PC-9 (cell line): ENCODE results near the gene NFKB2. TPM values are rescaled to one million over a fixed set of nuclear protein-coding genes. Genes with fewer than 3 reads are reported as not detected.

Experiments
- BruUV-seq: library from RNA; stranded (reverse); fragments of 400-500 nt; replicated peaks from 2 replicates; lab custom pipeline; 2021; lab: Mats Ljungman, UMichigan
- CTCF ChIA-PET: fragments of 300-600 bp; sonication (Branson Sonifier 250); formaldehyde crosslinking; loops from one replicate; lab custom pipeline; 2022; ENCODE audit warnings: antibody characterized with exemption; lab: Charles Lee
- POLR2A ChIA-PET: fragments of 300-600 bp; sonication (Branson Sonifier 250); formaldehyde crosslinking; loops from one replicate; lab custom pipeline; 2022; ENCODE audit warnings: antibody characterized with exemption; ENCODE audit not compliant: unreplicated experiment; lab: Charles Lee
- DNase-seq, 2 experiments: peaks; one replicate each; pipeline versions ENCODE4 v3.0.0 to v3.0.0-alpha.2; 2015 to 2022; ENCODE audit warnings: mixed read lengths in 1 of 2
- H2AFZ ChIP-seq: fragments of 200-600 bp; sonication (generic); 2 replicates; pipeline ENCODE4 v1.8.1; 2017; ENCODE audit warnings: antibody characterized with exemption
- H3F3A ChIP-seq: fragments of 200-600 bp; sonication (generic); 2 replicates; pipeline ENCODE4 v1.8.1; 2017; ENCODE audit warnings: antibody characterized with exemption, mild to moderate bottlenecking, low read depth; ENCODE audit not compliant: insufficient read depth
- H3K27ac ChIP-seq: fragments of 200-600 bp; sonication (generic); 2 replicates; pipeline ENCODE4 v1.6.1; 2016; ENCODE audit warnings: mixed run types
- H3K27me3 ChIP-seq: fragments of 200-600 bp; sonication (generic); 2 replicates; pipeline ENCODE4 v1.6.1; 2016; ENCODE audit warnings: low read depth, mixed run types; ENCODE audit not compliant: insufficient read depth
- H3K36me3 ChIP-seq: fragments of 200-600 bp; sonication (generic); 2 replicates; pipeline ENCODE4 v1.6.1; 2016; ENCODE audit warnings: low read depth, mixed run types
- H3K4me1 ChIP-seq: fragments of 200-600 bp; sonication (generic); replicated peaks from 2 replicates; pipeline ENCODE4 v1.6.1; 2016; ENCODE audit warnings: mixed run types; ENCODE audit not compliant: insufficient read depth
- H3K4me2 ChIP-seq: fragments of 200-600 bp; sonication (generic); 2 replicates; pipeline ENCODE4 v1.6.1; 2017; ENCODE audit warnings: mixed run types
- H3K4me3 ChIP-seq: fragments of 200-600 bp; sonication (generic); 2 replicates; pipeline ENCODE4 v1.6.1; 2016; ENCODE audit warnings: mixed run types
- H3K79me2 ChIP-seq: fragments of 200-600 bp; sonication (generic); 2 replicates; pipeline ENCODE4 v1.6.1; 2017; ENCODE audit warnings: low read depth, mixed run types
- H3K9me2 ChIP-seq: fragments of 200-600 bp; sonication (generic); 2 replicates; pipeline ENCODE4 v1.8.1; 2017; ENCODE audit warnings: mild to moderate bottlenecking; ENCODE audit not compliant: insufficient read depth
- H3K9me3 ChIP-seq: fragments of 200-600 bp; sonication (generic); 2 replicates; pipeline ENCODE4 v1.8.1; 2016; ENCODE audit warnings: low read depth; ENCODE audit not compliant: insufficient read depth
- H4K20me1 ChIP-seq: fragments of 200-600 bp; sonication (generic); 2 replicates; pipeline ENCODE4 v1.8.1; 2017; ENCODE audit not compliant: insufficient read depth
- CTCF ChIP-seq: fragments of 200-600 bp; sonication (generic); conservative IDR thresholded peaks from 2 replicates; pipeline ENCODE4 v1.6.1; 2017; ENCODE audit warnings: mixed run types, antibody characterized with exemption, mild to moderate bottlenecking, moderate library complexity
- EZH2 ChIP-seq: fragments of 200-600 bp; sonication (generic); IDR thresholded peaks from 2 replicates; pipeline ENCODE4 v1.8.0; 2017; ENCODE audit warnings: antibody characterized with exemption, low read depth
- intact Hi-C: fragments of 100-400 bp; cut with micrococcal nuclease; formaldehyde crosslinking; loops from one replicate; pipeline ENCODE4 v1.10.0; 2022; ENCODE audit not compliant: unreplicated experiment
- total RNA-seq: library from RNA; stranded (reverse); gene quantifications from 2 replicates; pipeline ENCODE4 v1.2.3, GENCODE V29; 2021

Gene NFKB2
- total RNA-seq, 1 experiment from 2014 or later: 26.3 TPM

- ChIA-PET CTCF (interaction anchor here (0.7 kb wide), 2 partner anchors 13 to 241 kb away, joined by 3 read pairs; no protein-coding TSS in a partner anchor), POLR2A (no interaction called here)
- H3K9me3 ChIP-seq: no peaks in the 10 kb centered on the region
- no peak for DNase-seq
- H3K79me2 ChIP-seq: no peaks in the 10 kb centered on the region
- H3K4me1 ChIP-seq: 0 out of 2 replicates have a peak, but pooled peaks cover 4% of the 10 kb centered on the region
- no peak overlapping the region for H2AFZ ChIP-seq
- no peak overlapping the region for H3K4me2 ChIP-seq
- no peaks in the 10 kb centered on the region for H3F3A ChIP-seq
- intact Hi-C loops: no loop called here
- TF ChIP-seq EZH2: no peak
- H4K20me1 ChIP-seq: no peaks in the 10 kb centered on the region
- BruUV-seq: no TSS peak
- no peaks in the 10 kb centered on the region for H3K27me3 ChIP-seq
- no peaks in the 10 kb centered on the region for H3K9me2 ChIP-seq
- no peak overlapping the region for H3K27ac ChIP-seq
- H3K4me3 ChIP-seq: no peak overlapping the region
- no peaks in the 10 kb centered on the region for H3K36me3 ChIP-seq
Observed at GRCh38 chr10:102375250-102375649, 20.3 kb upstream of the NFKB2 start.

GRCh38 chr10:102375867-102376266, 19.6 kb upstream of the NFKB2 start:
- BruUV-seq: no TSS peak

GRCh38 chr10:102376901-102377300, 18.6 kb upstream of the NFKB2 start:
- Histone ChIP-seq H2AFZ (no peak overlapping the region), H3K36me3 (no peaks in the 10 kb centered on the region), H3K4me1 (0 out of 2 replicates have a peak, but pooled peaks cover 4% of the 10 kb centered on the region), H3K9me3 (no peaks in the 10 kb centered on the region), H4K20me1 (no peaks in the 10 kb centered on the region), H3F3A (no peaks in the 10 kb centered on the region), H3K9me2 (no peaks in the 10 kb centered on the region), H3K27me3 (no peaks in the 10 kb centered on the region), H3K4me3 (no peak overlapping the region), H3K27ac (no peak overlapping the region), H3K79me2 (no peaks in the 10 kb centered on the region), H3K4me2 (no peak overlapping the region)
- POLR2A ChIA-PET: no interaction called here
- BruUV-seq: no TSS peak
- DNase-seq: no peak
- CTCF ChIA-PET: interaction anchor here (0.6 kb wide), 1 partner anchor 55 kb away, joined by 3 read pairs; the partner anchor contains the start of gene CUEDC2
- TF ChIP-seq EZH2 (no peak), CTCF (no peak)
- intact Hi-C loops: no loop called here

More at GRCh38 chr10:102375867-102376266, 19.6 kb upstream of the NFKB2 start:
- Histone ChIP-seq H3K79me2 (no peaks in the 10 kb centered on the region), H2AFZ (no peak overlapping the region), H3K4me2 (no peak overlapping the region), H3K36me3 (no peaks in the 10 kb centered on the region), H4K20me1 (no peaks in the 10 kb centered on the region), H3K27ac (no peak overlapping the region), H3K27me3 (no peaks in the 10 kb centered on the region), H3K9me2 (no peaks in the 10 kb centered on the region), H3F3A (no peaks in the 10 kb centered on the region), H3K4me1 (0 out of 2 replicates have a peak, but pooled peaks cover 4% of the 10 kb centered on the region), H3K4me3 (no peak overlapping the region), H3K9me3 (no peaks in the 10 kb centered on the region)
- POLR2A ChIA-PET: no interaction called here
- TF ChIP-seq CTCF (no peak), EZH2 (no peak)
- DNase-seq: no peak
- CTCF ChIA-PET: interaction anchor here (0.7 kb wide), 1 partner anchor 241 kb away, joined by 3 read pairs; no protein-coding TSS in a partner anchor
- intact Hi-C loops: no loop called here
